Fibroblast of pulmonary artery (primary cell): ENCODE data around the gene CPS1.

ENCODE experiments used
- DNase-seq: peaks from one replicate; pipeline ENCODE4 v3.0.0-alpha.2; 2010; ENCODE audit warnings: low read depth
- H3K4me3 ChIP-seq: replicated peaks from 2 replicates; pipeline ENCODE4 v1.5.1; 2011; ENCODE audit warnings: low read depth, mild to moderate bottlenecking, control low read depth, low read length, moderate library complexity
- TF ChIP-seq, protein P1 (sequence below): IDR thresholded peaks from 2 replicates; pipeline ENCODE4 v1.5.1; 2011; ENCODE audit warnings: mild to moderate bottlenecking, control low read depth, low read length, inconsistent platforms; ENCODE audit errors: missing control alignments

The CPS1 gene

DNA sequence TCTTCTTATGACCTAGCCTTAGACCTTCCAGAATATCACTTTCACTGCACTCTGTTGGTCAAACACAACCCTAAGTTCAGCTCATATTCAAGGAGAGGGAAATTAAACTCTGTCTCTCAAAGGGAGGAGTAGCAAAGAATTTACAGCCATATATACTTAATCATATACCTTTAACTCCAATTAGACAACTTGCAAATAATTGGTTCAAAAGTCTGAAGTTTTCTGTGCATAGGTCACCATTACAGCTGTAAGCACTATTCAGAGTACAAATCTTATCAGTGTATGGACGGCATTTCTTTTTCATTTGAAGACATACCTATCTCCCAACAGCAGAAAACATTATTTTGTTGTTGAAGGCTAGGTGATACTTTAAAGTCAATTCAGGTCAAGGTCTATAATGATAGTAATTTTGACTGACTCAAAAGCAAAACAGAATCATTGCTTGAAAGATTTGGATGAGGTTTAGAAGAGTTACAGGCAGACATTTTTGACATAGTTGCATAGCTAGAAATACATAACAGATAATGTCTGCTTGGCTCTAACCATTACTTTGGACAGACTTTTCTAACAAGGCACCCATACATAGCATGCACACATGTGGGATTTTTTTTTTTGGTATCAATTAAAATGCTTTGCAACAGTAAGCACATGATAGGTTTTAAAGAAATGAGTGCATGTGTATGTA, 131.5 kb downstream of the CPS1 start:
- TF ChIP-seq, protein P1, sequence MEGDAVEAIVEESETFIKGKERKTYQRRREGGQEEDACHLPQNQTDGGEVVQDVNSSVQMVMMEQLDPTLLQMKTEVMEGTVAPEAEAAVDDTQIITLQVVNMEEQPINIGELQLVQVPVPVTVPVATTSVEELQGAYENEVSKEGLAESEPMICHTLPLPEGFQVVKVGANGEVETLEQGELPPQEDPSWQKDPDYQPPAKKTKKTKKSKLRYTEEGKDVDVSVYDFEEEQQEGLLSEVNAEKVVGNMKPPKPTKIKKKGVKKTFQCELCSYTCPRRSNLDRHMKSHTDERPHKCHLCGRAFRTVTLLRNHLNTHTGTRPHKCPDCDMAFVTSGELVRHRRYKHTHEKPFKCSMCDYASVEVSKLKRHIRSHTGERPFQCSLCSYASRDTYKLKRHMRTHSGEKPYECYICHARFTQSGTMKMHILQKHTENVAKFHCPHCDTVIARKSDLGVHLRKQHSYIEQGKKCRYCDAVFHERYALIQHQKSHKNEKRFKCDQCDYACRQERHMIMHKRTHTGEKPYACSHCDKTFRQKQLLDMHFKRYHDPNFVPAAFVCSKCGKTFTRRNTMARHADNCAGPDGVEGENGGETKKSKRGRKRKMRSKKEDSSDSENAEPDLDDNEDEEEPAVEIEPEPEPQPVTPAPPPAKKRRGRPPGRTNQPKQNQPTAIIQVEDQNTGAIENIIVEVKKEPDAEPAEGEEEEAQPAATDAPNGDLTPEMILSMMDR, result no peak
- DNase-seq, result no peak
- no peak overlapping the region for H3K4me3 ChIP-seq

DNA sequence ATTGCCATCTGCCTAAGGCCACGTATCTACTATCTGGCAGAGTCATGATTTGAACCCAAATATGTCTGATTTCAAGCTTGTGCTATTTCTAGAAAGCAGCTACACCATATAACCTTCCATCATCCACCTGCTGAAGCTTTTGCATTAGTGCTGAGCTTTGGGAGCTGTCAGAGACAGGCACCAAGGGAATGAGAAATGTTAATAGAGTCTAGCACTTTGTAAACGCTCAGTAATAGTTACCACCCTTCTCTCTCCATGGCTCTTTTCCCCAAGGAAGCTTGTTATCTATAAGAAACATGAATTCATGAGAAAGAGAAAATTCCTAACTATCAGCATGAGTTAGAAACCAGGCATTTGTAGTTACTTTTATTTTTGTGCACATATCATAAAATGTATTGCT, 151.5 kb downstream of the CPS1 start:
- DNase-seq, result no peak
- no peak overlapping the region for H3K4me3 ChIP-seq
- TF ChIP-seq, protein P1, result no peak

DNA sequence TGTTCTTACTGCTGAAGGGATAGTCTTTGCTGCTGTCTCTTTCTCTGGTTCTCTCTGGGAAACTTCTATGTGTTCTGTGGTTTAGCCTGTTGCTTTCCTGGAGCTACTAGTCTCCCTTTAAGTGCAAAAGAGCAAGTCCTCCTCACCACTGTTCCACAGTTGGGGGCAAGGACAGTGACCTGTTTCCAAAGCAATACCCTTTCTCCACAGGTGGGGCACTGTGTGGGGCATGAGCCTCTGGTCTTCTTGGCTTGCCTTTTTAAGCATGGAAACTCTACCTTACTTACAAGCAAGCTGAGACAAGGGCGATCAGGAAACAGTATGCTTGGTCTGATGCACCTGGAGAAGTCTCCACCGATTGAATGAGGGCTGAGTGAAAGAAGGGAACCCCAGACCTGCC, 156.7 kb downstream of the CPS1 start:
- DNase-seq, result no peak
- TF ChIP-seq, protein P1, result no peak
- H3K4me3 ChIP-seq, result no peak overlapping the region

DNA sequence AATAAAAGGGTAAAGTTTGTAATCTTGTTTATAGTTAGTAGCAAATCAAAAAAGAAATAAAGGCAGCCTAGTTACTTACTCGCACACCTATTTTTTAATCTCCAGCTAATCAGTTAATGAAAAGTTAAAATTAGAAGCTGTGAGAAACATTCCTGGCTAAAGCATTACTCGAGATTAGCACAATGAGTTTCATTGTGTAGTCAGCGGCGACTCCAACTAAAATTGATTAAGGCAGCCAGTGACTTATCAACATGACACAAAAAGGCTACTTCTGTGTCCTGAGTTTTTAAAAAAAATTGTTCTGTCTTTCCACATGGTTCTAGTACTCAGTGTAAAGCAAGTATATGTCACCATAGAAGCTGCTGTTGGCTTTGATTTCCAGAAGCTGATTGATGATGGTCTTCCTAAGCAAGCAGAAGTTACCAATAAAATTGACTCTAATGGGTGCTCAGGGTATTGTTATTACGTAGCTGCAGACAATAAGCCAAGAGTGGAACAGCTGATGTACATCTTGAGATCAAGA, 159.2 kb downstream of the CPS1 start:
- TF ChIP-seq, protein P1, result no peak
- H3K4me3 ChIP-seq, result no peak overlapping the region
- DNase-seq, result no peak

DNA sequence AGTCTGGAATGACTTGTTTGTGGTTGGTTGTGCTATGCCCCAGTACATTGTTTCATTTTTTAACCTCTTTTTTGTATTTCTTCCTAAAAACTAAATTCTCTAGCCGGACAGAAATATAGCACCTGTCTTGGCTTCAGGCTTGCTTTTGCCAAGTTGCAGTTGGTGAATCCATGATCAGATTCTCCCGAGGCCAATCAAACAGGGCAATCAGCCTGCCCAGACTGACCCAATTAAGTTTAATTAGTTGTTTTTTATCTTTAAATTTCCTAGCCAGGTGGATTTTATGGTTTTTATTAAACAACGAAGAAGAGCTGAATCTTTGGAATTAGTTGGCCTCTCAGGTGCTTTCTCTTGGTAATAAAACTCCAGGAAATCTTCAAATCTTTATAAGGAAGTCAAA, 162.1 kb downstream of the CPS1 start:
- no peak for DNase-seq
- H3K4me3 ChIP-seq, result no peak overlapping the region
- TF ChIP-seq, protein P1, result no peak

DNA sequence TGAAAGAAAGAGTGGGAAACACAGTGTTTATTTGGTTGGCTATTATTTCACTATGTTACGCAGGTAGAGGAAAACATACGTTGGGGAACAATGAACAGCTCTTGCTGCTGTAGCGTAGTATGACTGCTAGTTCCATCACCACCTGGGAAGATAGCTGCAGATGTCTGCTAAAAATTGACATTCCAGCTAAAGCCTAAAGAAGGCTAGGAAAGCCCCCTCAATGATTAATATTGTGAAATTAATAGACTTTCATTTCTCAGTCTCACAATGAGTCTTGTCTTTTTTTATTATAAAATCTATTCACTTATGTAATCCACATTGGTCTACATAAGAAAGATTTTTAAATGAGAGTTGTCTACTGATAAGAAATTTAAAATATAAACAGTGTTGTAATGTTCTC, 165.7 kb downstream of the CPS1 start:
- no peak for DNase-seq
- TF ChIP-seq, protein P1, result no peak
- H3K4me3 ChIP-seq, result no peak overlapping the region

DNA sequence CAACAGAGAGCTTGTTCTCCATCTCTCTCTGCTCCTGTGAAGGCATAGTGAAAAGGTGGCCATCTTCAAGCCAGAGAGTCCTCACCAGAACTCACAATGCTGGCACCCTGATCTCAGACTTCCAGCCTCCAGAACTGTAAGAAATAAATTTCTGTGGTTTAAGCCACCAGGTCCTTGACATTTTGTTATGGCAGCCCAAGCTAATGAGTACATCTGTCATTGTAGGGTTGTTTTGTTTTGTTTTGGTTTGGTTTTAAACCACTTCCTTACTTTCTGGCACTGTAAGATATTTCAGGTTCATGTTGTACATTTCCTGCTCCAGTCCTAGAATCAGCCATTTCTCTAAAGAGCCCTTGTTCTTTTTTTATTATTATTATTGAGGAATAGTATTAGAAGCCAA, 171.2 kb downstream of the CPS1 start:
- no peak for DNase-seq
- TF ChIP-seq, protein P1, result no peak
- H3K4me3 ChIP-seq, result no peak overlapping the region
